ENCODE results near the gene TOP3A.
"Not testable (repeated sequence)": the region's sequence is repeated elsewhere in the genome, so short reads cannot be mapped to it uniquely, and the experiment has no call there.

TOP3A gene

GRCh38 chr17:18300725-18301480, 13.9 kb downstream of the TOP3A start:
- TF ChIP-seq CTCF (IDR thresholded peaks at IDR 0.05; ENCODE audit: borderline replicate concordance, insufficient read depth, low read depth, low read length) = no peak
- no peak overlapping the region for H3K4me3 ChIP-seq (ENCODE audit: low read depth, low read length)

DNA sequence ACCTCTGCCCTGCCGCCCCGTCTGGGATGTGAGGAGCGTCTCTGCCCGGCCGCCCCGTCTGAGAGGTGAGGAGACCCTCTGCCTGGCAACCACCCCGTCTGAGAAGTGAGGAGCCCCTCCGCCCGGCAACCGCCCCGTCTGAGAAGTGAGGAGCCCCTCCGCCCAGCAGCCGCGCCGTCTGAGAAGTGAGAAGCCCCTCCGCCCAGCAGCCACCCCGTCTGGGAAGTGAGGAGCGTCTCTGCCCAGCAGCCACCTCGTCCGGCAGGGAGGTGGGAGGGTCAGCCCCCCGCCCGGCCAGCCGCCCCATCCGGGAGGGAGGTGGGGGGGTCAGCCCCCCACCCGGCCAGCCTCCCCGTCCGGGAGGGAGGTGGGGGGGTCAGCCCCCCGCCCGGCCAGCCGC, 16.7 kb downstream of the TOP3A start:
- H3K4me3 ChIP-seq (ENCODE audit: low read depth, low read length) = not testable (repeated sequence)

- TF ChIP-seq CTCF (IDR thresholded peaks at IDR 0.05; ENCODE audit: borderline replicate concordance, insufficient read depth, low read depth, low read length) = no peak
- H3K4me3 ChIP-seq (ENCODE audit: low read depth, low read length) = no peak overlapping the region
Observed at GRCh38 chr17:18291718-18292540, 22.9 kb downstream of the TOP3A start.

GRCh38 chr17:18285296-18285695, 29.5 kb downstream of the TOP3A start:
- TF ChIP-seq CTCF (IDR thresholded peaks at IDR 0.05; ENCODE audit: borderline replicate concordance, insufficient read depth, low read depth, low read length) = no peak

GRCh38 chr17:18281788-18282187, 33.0 kb downstream of the TOP3A start:
- no peak overlapping the region for H3K4me3 ChIP-seq (ENCODE audit: low read depth, low read length)
- no peak for TF ChIP-seq CTCF (IDR thresholded peaks at IDR 0.05; ENCODE audit: borderline replicate concordance, insufficient read depth, low read depth, low read length)

More at GRCh38 chr17:18285296-18285695, 29.5 kb downstream of the TOP3A start:
- no peak overlapping the region for H3K4me3 ChIP-seq (ENCODE audit: low read depth, low read length)

- TF ChIP-seq CTCF (IDR thresholded peaks at IDR 0.05; ENCODE audit: borderline replicate concordance, insufficient read depth, low read depth, low read length) = no peak
- H3K4me3 ChIP-seq (ENCODE audit: low read depth, low read length) = no peak overlapping the region
Observed at GRCh38 chr17:18280766-18281371, 33.9 kb downstream of the TOP3A start.

DNA sequence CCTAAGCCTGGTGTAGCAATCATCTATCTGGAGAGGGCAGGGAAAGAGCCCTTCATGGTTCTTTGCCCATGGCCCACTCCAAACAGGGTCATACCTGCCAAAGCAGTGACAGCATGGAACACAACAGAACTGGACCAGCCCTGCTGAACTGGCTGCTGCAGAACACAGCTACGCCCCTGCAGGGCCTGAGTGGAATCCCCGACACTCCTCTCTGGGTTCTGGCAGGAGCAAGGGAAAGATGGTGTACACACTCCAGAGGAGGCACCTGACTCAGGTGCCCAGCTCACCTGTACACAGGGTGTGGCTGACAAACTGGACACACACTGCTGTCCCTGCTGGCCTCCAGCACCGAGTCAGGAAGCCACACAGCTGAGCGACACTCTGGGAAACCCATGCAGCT, 34.5 kb downstream of the TOP3A start:
- no peak for TF ChIP-seq CTCF (IDR thresholded peaks at IDR 0.05; ENCODE audit: borderline replicate concordance, insufficient read depth, low read depth, low read length)
- no peak overlapping the region for H3K4me3 ChIP-seq (ENCODE audit: low read depth, low read length)

Data from GM12875 (cell line).